ENCODE measurements around the gene NCAPG2.
"Not testable (repeated sequence)": the region's sequence is repeated elsewhere in the genome, so short reads cannot be mapped to it uniquely, and the experiment has no call there.

Gene NCAPG2

DNA sequence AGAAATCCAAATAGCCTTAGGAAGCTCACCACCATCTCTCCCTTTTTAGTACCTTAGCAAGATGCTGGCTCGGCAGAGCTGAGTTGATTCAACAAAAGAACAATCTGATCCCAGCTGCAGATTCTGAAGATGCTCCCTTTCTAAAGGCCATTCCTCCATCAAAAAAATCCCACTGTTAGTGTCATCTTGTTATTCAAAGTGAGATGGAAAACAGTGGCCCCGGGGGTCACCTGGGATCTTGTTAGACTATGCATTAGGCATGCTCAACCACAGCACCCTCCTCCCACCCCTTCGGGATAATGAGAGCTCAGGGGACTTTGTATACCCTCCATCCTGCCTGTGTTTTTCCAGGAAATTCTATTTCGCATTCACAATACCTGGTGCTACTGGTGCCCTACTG, 2.4 kb downstream of the NCAPG2 start:
- Histone ChIP-seq H3K79me2 (peaks cover 2% of the 10 kb centered on the region), H3K4me3 (ENCODE audit: low read depth, low read length) (no peak overlapping the region), H3K36me3 (ENCODE audit: control insufficient read depth, insufficient read depth, low read length) (no peaks in the 10 kb centered on the region), H3K27ac (no peak overlapping the region), H3K27me3 (ENCODE audit: control insufficient read depth, insufficient read depth, low read length) (no peaks in the 10 kb centered on the region), H3K9me3 (ENCODE audit: control insufficient read depth, low read length) (no peaks in the 10 kb centered on the region), H2AFZ (no peak overlapping the region), H3K4me1 (peaks cover 7% of the 10 kb centered on the region), H3K4me2 (ENCODE audit: low read length) (no peak overlapping the region), H3K9ac (no peak overlapping the region)
- TF ChIP-seq, protein P1, sequence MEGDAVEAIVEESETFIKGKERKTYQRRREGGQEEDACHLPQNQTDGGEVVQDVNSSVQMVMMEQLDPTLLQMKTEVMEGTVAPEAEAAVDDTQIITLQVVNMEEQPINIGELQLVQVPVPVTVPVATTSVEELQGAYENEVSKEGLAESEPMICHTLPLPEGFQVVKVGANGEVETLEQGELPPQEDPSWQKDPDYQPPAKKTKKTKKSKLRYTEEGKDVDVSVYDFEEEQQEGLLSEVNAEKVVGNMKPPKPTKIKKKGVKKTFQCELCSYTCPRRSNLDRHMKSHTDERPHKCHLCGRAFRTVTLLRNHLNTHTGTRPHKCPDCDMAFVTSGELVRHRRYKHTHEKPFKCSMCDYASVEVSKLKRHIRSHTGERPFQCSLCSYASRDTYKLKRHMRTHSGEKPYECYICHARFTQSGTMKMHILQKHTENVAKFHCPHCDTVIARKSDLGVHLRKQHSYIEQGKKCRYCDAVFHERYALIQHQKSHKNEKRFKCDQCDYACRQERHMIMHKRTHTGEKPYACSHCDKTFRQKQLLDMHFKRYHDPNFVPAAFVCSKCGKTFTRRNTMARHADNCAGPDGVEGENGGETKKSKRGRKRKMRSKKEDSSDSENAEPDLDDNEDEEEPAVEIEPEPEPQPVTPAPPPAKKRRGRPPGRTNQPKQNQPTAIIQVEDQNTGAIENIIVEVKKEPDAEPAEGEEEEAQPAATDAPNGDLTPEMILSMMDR (IDR thresholded peaks at IDR 0.05) = no peak

DNA sequence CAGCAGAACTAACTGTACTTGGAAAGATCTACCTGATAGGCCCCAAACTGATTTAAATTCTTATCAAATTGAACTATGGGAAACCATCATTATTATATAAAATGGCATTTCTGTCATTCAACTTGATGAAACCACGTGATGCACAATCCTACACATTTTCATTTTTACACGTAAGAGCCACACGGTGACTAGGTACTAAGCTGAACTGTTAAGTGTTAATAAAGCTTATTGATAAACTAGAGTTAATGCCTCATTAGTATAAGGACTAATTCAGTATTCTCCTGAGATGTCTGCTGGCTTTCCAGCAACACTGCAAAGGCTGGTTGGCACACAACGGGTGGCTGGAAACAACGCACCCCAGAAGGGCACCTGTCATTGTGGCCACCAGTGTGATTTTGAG, 4.6 kb downstream of the NCAPG2 start:
- Histone ChIP-seq H3K4me2 (ENCODE audit: low read length) (no peak overlapping the region), H3K9me3 (ENCODE audit: control insufficient read depth, low read length) (no peaks in the 10 kb centered on the region), H3K79me2 (peaks cover 2% of the 10 kb centered on the region), H3K36me3 (ENCODE audit: control insufficient read depth, insufficient read depth, low read length) (no peaks in the 10 kb centered on the region), H3K4me1 (peaks cover 2% of the 10 kb centered on the region), H3K4me3 (ENCODE audit: low read depth, low read length) (no peak overlapping the region), H3K27ac (no peak overlapping the region), H3K9ac (no peak overlapping the region), H3K27me3 (ENCODE audit: control insufficient read depth, insufficient read depth, low read length) (no peaks in the 10 kb centered on the region), H2AFZ (no peak overlapping the region)
- TF ChIP-seq, protein P1 (IDR thresholded peaks at IDR 0.05) = no peak

DNA sequence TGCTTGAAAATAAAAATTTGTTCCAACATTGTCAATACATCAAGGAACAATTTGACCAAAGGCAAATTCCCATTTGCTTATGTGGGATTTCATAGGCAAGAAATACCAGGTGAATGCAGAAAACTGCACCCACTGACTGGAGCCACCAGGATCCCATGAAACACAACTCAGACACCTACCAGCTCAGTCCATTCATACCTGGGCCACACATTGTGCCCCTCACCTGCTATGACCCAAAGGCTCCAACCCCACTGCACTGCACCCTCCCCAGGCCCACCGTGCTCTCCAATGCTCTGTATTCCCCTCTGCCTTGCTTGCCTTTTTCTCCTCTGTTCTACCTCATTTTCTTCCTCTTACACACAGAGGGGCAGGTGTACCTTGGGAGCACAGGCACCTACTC, 5.3 kb downstream of the NCAPG2 start:
- Histone ChIP-seq H3K27me3 (ENCODE audit: control insufficient read depth, insufficient read depth, low read length) (no peaks in the 10 kb centered on the region), H3K9me3 (ENCODE audit: control insufficient read depth, low read length) (no peaks in the 10 kb centered on the region), H2AFZ (no peak overlapping the region), H3K4me2 (ENCODE audit: low read length) (no peak overlapping the region), H3K79me2 (peaks cover 2% of the 10 kb centered on the region), H3K36me3 (ENCODE audit: control insufficient read depth, insufficient read depth, low read length) (no peaks in the 10 kb centered on the region), H3K4me3 (ENCODE audit: low read depth, low read length) (no peak overlapping the region), H3K9ac (no peak overlapping the region), H3K27ac (no peak overlapping the region), H3K4me1 (peaks cover 2% of the 10 kb centered on the region)
- TF ChIP-seq, protein P1 (IDR thresholded peaks at IDR 0.05) = no peak

DNA sequence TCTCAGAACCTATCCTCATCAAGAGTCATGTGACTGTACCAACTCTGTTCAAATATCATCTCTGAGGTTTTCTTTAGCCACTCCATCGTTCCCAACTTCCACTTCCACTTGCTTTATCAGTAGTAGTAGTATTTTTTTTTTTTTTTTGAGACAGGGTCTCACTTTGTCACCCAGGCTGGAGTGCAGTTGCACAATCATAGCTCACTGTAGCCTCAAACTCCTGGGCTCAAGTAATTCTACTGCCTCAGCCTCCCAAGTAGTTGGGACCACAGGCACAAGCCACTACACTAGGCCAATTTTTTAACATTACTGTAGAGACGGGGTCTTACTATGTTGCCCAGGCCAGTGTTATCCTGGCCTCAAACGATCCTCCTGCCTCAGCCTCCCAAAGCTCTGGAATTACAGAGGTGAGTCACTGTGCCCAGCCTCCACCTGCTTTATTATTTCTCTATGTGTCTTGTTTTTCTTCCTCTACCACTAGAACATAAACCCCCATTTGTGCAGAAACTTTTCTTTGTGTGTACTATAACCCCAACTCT, 5.9 kb downstream of the NCAPG2 start:
- Histone ChIP-seq H3K27ac (no peak overlapping the region), H3K9ac (no peak overlapping the region), H3K4me1 (peaks cover 2% of the 10 kb centered on the region), H3K9me3 (ENCODE audit: control insufficient read depth, low read length) (no peaks in the 10 kb centered on the region), H3K4me3 (ENCODE audit: low read depth, low read length) (no peak overlapping the region), H2AFZ (no peak overlapping the region), H3K27me3 (ENCODE audit: control insufficient read depth, insufficient read depth, low read length) (no peaks in the 10 kb centered on the region), H3K4me2 (ENCODE audit: low read length) (no peak overlapping the region), H3K36me3 (ENCODE audit: control insufficient read depth, insufficient read depth, low read length) (no peaks in the 10 kb centered on the region), H3K79me2 (no peaks in the 10 kb centered on the region)
- TF ChIP-seq, protein P1 (IDR thresholded peaks at IDR 0.05) = no peak

DNA sequence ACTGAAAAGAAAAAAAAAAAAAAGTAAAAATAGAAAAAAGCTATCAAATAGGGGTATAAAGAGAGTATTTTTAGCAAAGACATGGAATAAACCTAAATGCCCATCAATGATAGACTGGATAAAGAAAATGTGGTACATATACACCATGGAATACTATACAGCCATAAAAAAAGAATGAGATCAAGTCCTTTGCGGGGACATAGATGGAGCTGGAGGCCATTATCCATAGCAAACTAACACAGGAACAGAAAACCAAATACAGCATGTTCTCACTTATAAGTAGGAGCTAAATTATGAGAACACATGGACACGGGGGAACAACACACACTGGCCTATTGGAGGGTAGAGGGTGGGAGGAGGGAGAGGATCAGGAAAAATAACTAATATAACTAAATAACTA, 7.0 kb downstream of the NCAPG2 start:
- not testable (repeated sequence) for H3K4me2 ChIP-seq (ENCODE audit: low read length); H3K36me3 ChIP-seq (ENCODE audit: control insufficient read depth, insufficient read depth, low read length); H2AFZ ChIP-seq; H3K4me3 ChIP-seq (ENCODE audit: low read depth, low read length); H3K9me3 ChIP-seq (ENCODE audit: control insufficient read depth, low read length); H3K4me1 ChIP-seq; H3K27me3 ChIP-seq (ENCODE audit: control insufficient read depth, insufficient read depth, low read length); H3K9ac ChIP-seq; H3K27ac ChIP-seq; H3K79me2 ChIP-seq
